Epithelial cell of umbilical artery (primary cell): ENCODE data around the gene DHRS11. TPM values are rescaled to one million over a fixed set of nuclear protein-coding genes. Genes with fewer than 3 reads are reported as not detected.

ENCODE experiments used
- total RNA-seq: library from RNA; depleted of rRNA; stranded (reverse); fragments of >200 nt; gene quantifications from 2 replicates; pipeline ENCODE4 v1.2.3, GENCODE V29; 2014

The DHRS11 gene
- total RNA-seq: 7.8 and 10.2 TPM in 2 replicates

GRCh38 chr17:36591434-36592315 is at the start of gene DHRS11:
Gene DHRS11 (plus strand): TSS chr17:36591879. CDS start chr17:36592010, 131 bp downstream.

GRCh38 chr17:36544307-36545076 is 47.2 kb upstream of the DHRS11 start, which contains the start of gene GGNBP2:
Gene GGNBP2 (plus strand): TSS chr17:36544919. CDS start chr17:36545725, 806 bp downstream.

GRCh38 chr17:36601303-36602029 is 9.8 kb downstream of the DHRS11 start, which contains the start of gene MRM1:
Gene MRM1 (plus strand): TSS chr17:36601583. CDS start chr17:36601811, 228 bp downstream.

Other genes with a start within 250 kb of the DHRS11 start
- gene TBC1D3H, start 203.4 kb upstream of the DHRS11 start, total RNA-seq: not detected in 2 replicates
- gene ZNHIT3, start 105.2 kb upstream of the DHRS11 start, total RNA-seq: 37.1 and 41.9 TPM in 2 replicates
- 46.4 and 51.7 TPM in 2 replicates for gene MYO19, start 57.0 kb upstream of the DHRS11 start, total RNA-seq
- gene PIGW, start 56.9 kb upstream of the DHRS11 start, total RNA-seq: 8.1 and 10.5 TPM in 2 replicates
- 54.6 and 68.8 TPM in 2 replicates for gene GGNBP2, start 47.0 kb upstream of the DHRS11 start, total RNA-seq
- 5.8 and 7.0 TPM in 2 replicates for gene MRM1, start 9.7 kb downstream of the DHRS11 start, total RNA-seq